NCI-H2227 (cell line): ENCODE results near the gene DNAL1.

ENCODE experiments used
- DNase-seq: peaks from one replicate; lab custom pipeline; 2025; ENCODE audit not compliant: unreplicated experiment; lab: John Stamatoyannopoulos, UW

The DNAL1 gene

GRCh38 chr14:73722581-73722980 lies 77.8 kb downstream of the DNAL1 start:
- no peak for DNase-seq

- no peak for DNase-seq
Observed at GRCh38 chr14:73723406-73723796, 78.6 kb downstream of the DNAL1 start.

- DNase-seq = no peak
Observed at GRCh38 chr14:73723797-73724661, 79.2 kb downstream of the DNAL1 start.

GRCh38 chr14:73724696-73725095 lies 79.9 kb downstream of the DNAL1 start:
- no peak for DNase-seq

- no peak for DNase-seq
Observed at GRCh38 chr14:73725116-73726024, 80.6 kb downstream of the DNAL1 start.

- no peak for DNase-seq
Observed at GRCh38 chr14:73726025-73726961, 81.5 kb downstream of the DNAL1 start.

- no peak for DNase-seq
Observed at GRCh38 chr14:73727166-73727565, 82.4 kb downstream of the DNAL1 start.

- DNase-seq = peak; percentile 78
Observed at GRCh38 chr14:73728717-73729330, 84.0 kb downstream of the DNAL1 start.

- DNase-seq = no peak
Observed at GRCh38 chr14:73729556-73730265, 84.9 kb downstream of the DNAL1 start.

- no peak for DNase-seq
Observed at GRCh38 chr14:73731111-73731510, 86.3 kb downstream of the DNAL1 start.

- no peak for DNase-seq
Observed at GRCh38 chr14:73732006-73732405, 87.2 kb downstream of the DNAL1 start.

GRCh38 chr14:73736842-73737241 lies 92.1 kb downstream of the DNAL1 start:
- no peak for DNase-seq

- DNase-seq = no peak
Observed at GRCh38 chr14:73738518-73739173, 93.9 kb downstream of the DNAL1 start.

GRCh38 chr14:73739174-73739898 lies 94.5 kb downstream of the DNAL1 start:
- peak; percentile 12 for DNase-seq

- no peak for DNase-seq
Observed at GRCh38 chr14:73739899-73740617, 95.3 kb downstream of the DNAL1 start.

GRCh38 chr14:73740618-73741326 lies 96.0 kb downstream of the DNAL1 start:
- no peak for DNase-seq

- DNase-seq = peak; percentile 63
Observed at GRCh38 chr14:73741386-73741875, 96.6 kb downstream of the DNAL1 start.
